ENCODE results near the gene DLX2.

DNA sequence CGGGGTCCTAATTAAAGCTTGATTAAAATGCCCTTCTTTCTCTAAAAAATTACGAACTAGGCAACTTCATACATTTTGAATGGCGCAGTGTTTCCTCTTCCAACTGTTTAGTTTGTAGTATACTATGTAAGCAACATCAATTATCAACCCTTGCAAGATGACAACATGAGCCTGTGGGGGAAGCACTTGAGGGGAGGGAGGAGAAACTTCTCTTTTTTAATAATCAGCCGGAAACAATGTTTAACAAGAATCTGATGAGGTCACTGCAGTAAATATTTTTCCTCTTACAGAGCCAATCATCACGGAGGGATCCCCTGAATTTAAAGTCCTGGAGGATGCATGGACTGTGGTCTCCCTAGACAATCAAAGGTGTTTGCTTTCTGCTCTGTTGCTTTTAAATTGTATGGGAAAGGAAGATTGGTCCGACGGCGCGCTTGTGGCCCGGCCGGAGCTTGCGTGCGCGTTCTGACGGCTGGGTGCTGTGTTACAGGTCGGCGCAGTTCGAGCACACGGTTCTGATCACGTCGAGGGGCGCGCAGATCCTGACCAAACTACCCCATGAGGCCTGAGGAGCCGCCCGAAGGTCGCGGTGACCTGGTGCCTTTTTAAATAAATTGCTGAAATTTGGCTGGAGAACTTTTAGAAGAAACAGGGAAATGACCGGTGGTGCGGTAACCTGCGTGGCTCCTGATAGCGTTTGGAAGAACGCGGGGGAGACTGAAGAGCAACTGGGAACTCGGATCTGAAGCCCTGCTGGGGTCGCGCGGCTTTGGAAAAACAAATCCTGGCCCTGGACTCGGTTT, 22.7 kb downstream of the DLX2 start:
- TF ChIP-seq EZH2phosphoT487 (IDR thresholded peaks at IDR 0.05; ENCODE audit: low read depth, severe bottlenecking, unreplicated experiment) (no peak), EZH2 (IDR thresholded peaks at IDR 0.05; ENCODE audit: borderline replicate concordance) (peak; percentile 84)
- TF ChIP-seq, protein P1, sequence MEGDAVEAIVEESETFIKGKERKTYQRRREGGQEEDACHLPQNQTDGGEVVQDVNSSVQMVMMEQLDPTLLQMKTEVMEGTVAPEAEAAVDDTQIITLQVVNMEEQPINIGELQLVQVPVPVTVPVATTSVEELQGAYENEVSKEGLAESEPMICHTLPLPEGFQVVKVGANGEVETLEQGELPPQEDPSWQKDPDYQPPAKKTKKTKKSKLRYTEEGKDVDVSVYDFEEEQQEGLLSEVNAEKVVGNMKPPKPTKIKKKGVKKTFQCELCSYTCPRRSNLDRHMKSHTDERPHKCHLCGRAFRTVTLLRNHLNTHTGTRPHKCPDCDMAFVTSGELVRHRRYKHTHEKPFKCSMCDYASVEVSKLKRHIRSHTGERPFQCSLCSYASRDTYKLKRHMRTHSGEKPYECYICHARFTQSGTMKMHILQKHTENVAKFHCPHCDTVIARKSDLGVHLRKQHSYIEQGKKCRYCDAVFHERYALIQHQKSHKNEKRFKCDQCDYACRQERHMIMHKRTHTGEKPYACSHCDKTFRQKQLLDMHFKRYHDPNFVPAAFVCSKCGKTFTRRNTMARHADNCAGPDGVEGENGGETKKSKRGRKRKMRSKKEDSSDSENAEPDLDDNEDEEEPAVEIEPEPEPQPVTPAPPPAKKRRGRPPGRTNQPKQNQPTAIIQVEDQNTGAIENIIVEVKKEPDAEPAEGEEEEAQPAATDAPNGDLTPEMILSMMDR (IDR thresholded peaks at IDR 0.05; ENCODE audit: poor library complexity): no peak
